ENCODE data around the gene LRP5. TPM values are rescaled to one million over a fixed set of nuclear protein-coding genes. Genes with fewer than 3 reads are reported as not detected.

Gene LRP5
- total RNA-seq, 1 donor from 2014 or later: 9.4 TPM

DNA sequence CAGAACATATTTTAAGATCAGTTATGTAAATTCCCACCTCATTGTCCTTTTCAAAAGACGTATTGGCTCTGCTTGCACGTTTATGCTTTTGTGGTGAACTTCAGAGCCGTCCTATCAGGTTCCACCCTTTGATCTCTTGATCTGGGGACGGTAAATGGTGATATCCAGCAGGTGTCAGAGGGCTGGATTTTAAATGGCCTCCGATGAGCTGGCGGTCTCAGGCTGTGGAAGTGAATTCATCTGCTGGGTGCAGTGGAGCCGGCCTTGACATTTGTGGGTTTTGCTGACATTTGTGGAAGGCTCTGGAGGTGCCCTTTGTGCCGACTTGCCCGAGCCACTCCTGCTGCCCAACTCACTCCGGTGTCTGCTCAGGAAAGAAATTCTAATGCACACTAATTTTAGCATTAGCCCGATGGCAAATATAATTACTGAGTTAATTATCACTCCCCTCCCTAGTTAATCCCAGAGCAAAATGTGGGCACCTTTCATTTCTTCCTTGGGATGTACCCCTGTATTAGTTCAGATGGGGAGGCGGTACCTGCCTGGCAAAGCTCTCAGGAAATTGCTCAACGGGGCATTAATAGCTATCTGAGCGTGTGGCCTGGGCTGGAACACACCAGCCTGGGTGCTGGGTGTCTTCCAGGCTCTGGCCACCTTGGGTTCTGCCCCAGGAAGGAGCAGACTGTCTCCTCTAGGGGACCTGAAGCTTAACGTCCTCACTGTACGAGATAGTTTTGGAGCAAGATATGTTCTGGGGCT, 9.1 kb downstream of the LRP5 start:
- Mint-ChIP-seq H3K27ac (no peak overlapping the region), H3K27me3 (ENCODE audit: low read depth) (no peaks in the 10 kb centered on the region), H3K4me1 (ENCODE audit: low read depth) (no peaks in the 10 kb centered on the region), H3K36me3 (ENCODE audit: low read depth) (no peaks in the 10 kb centered on the region), H3K9me3 (no peaks in the 10 kb centered on the region), H3K4me3 (ENCODE audit: low read depth) (no peak overlapping the region)
- intact Hi-C loops (cut with micrococcal nuclease): no loop called here
- no peak for DNase-seq (ENCODE audit: low spot score)

DNA sequence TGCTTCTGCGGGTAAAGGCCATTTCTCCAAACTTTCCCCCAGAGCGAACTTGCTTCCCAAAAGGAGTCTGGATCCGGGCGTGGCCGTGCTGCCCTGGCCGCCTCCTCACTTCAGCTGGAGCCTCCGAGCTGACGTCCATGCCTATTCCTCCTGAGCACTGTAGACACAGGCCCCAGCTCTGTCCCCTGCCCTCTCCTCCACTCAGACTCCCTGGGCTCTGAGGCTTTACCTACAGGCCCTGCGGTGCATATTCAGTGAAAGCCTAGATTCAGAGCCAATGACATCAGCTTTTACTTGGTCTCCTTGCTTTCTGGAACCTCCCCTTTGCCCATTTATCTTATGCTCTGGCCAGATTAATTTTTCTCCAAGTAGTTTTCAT, 9.7 kb downstream of the LRP5 start:
- DNase-seq (ENCODE audit: low spot score): no peak
- intact Hi-C loops (cut with micrococcal nuclease): no loop called here
- Mint-ChIP-seq H3K27me3 (ENCODE audit: low read depth) (no peaks in the 10 kb centered on the region), H3K4me1 (ENCODE audit: low read depth) (no peaks in the 10 kb centered on the region), H3K4me3 (ENCODE audit: low read depth) (no peak overlapping the region), H3K9me3 (no peaks in the 10 kb centered on the region), H3K27ac (no peak overlapping the region), H3K36me3 (ENCODE audit: low read depth) (no peaks in the 10 kb centered on the region)

DNA sequence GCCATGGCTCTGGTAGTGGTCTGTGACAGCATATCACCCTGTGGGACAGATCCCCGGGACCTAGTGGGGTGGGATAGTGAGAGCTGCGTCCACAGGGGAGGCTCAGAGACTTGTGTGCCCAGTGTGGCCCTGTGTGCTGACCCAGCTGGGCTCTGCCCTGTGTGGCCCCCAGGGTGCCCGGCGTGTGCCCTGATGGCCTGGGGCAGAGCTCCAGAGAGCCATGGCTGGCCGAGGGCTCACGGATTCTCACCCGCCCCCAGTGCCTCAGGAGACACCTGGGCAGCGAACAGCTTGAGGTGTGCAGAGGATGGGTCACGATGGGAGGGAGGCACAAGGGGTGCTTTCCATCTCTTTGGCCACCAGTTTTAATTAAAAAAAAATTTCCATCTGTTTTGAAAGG, 11.8 kb downstream of the LRP5 start:
- Mint-ChIP-seq H3K27me3 (ENCODE audit: low read depth) (peaks cover 2% of the 10 kb centered on the region), H3K4me1 (ENCODE audit: low read depth) (peaks cover 16% of the 10 kb centered on the region), H3K36me3 (ENCODE audit: low read depth) (no peaks in the 10 kb centered on the region), H3K9me3 (no peaks in the 10 kb centered on the region), H3K27ac (no peak overlapping the region), H3K4me3 (ENCODE audit: low read depth) (no peak overlapping the region)
- intact Hi-C loops (cut with micrococcal nuclease): no loop called here
- DNase-seq (ENCODE audit: low spot score): no peak

DNA sequence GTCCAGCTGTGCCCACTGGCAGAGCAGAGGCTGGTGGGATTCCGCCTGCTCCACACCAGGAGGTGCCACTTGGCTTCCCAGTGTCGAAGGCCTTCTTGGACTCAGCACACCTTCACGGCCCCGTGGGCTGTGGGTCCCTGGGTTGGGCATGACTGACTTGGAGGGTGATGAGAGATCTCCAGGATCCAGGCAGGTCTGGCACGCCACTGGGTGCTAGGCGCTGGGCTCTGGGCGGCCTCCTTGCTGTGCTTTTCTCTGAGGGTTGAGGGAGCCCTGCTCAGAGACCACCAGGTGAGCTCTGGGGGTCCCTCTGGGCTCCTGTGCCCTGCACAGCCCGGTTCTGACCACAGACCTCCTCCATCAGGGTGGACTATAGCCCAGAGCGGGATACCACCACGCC, 12.3 kb downstream of the LRP5 start:
- DNase-seq (ENCODE audit: low spot score): no peak
- Mint-ChIP-seq H3K36me3 (ENCODE audit: low read depth) (no peaks in the 10 kb centered on the region), H3K27me3 (ENCODE audit: low read depth) (peaks cover 2% of the 10 kb centered on the region), H3K4me3 (ENCODE audit: low read depth) (no peak overlapping the region), H3K4me1 (ENCODE audit: low read depth) (peaks cover 16% of the 10 kb centered on the region), H3K27ac (no peak overlapping the region), H3K9me3 (no peaks in the 10 kb centered on the region)
- intact Hi-C loops (cut with micrococcal nuclease): no loop called here

DNA sequence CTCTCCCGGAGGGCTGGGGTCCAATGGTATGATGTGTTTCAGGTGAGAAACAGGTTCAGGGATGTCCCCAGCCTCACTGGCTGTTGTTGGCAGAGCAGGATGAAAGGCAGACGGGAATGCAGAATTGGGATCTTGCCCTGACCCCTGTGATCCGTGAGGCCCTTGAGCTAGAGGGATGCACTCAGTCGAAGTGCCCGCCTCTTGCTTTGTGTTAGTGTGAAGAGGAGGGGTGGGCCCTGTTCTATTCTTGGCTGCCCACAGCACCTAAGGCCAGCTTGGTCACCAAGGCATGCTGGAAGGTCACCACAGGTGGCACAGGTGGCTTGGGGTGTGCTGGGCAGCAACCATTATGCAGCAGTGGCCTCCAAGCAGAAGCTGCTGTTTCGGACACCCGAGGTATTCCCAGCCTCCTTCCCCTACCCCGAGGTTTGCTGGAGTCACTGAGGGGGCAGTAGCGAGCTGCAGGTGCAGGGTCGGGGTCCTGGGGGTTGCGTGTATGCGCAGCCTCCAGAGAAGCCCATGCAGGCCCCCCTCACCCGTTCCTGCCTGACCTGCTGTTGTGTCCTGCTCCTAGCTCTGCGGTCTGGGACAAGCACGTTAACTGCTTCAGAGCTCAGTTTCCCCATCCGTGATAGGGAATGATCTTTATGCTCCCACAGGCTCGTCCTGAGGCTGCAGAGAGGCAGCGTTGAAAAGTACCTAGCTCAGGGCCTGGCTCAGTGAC, 13.0 kb downstream of the LRP5 start:
- no peak for DNase-seq (ENCODE audit: low spot score)
- intact Hi-C loops (cut with micrococcal nuclease): no loop called here
- H3K9me3 Mint-ChIP-seq: no peaks in the 10 kb centered on the region
- H3K4me1 Mint-ChIP-seq (ENCODE audit: low read depth): peaks cover 17% of the 10 kb centered on the region
- H3K27ac Mint-ChIP-seq: no peak overlapping the region
- H3K4me3 Mint-ChIP-seq (ENCODE audit: low read depth): no peak overlapping the region
- no peaks in the 10 kb centered on the region for H3K36me3 Mint-ChIP-seq (ENCODE audit: low read depth)
- H3K27me3 Mint-ChIP-seq (ENCODE audit: low read depth): peaks cover 2% of the 10 kb centered on the region

DNA sequence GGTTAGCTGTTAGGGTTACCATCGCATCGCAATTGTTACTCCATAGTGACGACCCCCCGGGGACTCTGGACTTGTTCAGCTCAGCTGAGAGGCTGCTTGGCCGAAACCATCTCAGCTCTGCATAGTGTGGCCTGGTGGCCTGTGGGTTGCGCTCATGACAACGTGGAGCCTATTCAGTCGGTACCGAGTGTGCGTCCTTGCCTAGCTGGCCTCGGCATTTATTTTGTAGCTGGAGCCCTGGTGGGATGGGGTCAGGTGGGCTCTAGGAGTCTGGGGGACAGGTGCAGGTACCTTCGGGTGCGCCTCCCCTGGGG, 13.5 kb downstream of the LRP5 start:
- Mint-ChIP-seq H3K4me1 (ENCODE audit: low read depth) (peaks cover 22% of the 10 kb centered on the region), H3K4me3 (ENCODE audit: low read depth) (no peak overlapping the region), H3K27ac (no peak overlapping the region), H3K27me3 (ENCODE audit: low read depth) (peaks cover 2% of the 10 kb centered on the region), H3K9me3 (no peaks in the 10 kb centered on the region), H3K36me3 (ENCODE audit: low read depth) (no peaks in the 10 kb centered on the region)
- intact Hi-C loops (cut with micrococcal nuclease): no loop called here
- DNase-seq (ENCODE audit: low spot score): no peak

DNA sequence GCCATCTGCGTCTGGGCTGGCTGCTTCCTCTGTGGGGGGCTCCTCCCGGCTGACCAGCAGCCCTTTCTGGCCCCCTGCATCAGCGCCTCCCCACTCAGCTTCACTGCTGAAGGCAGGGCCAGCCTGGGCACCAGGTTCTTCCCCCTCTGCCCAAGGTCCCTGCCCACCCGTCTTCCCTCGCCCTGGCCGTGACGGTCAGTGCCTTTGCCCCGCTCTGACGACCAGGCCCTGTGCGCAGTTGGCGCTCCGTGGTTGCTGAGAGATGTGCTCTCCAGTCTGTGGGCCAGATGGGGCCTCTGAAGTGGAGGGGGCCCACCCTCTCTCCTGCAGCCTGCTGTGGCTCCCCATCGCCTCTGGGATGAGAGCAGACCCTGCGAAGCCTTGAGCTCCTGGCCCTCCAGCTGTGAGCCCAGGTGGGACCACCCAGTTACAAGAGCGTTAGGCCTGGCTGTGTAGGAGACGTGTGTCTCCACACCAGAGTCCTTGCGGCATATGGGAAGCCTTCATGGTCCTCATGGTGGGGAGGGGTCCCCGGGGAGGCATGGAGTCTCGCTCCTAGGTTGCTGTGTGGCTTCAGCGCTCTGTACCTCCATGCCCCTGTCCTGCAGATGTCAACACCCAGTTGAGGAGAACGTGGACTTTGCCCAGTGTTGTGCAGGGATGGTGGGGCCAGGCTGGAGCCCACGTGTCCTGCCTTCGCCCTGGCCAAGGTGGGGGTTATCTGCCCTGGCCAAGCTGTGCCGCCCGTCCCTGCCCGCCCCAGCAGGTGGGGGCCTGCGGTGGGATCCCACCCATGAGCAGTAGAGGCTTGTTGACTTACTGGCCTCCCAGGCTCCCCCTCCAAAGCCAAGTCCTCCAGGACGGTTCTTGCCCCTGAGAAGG, 14.2 kb downstream of the LRP5 start:
- peaks cover 28% of the 10 kb centered on the region for H3K4me1 Mint-ChIP-seq (ENCODE audit: low read depth)
- no peak overlapping the region for H3K4me3 Mint-ChIP-seq (ENCODE audit: low read depth)
- H3K36me3 Mint-ChIP-seq (ENCODE audit: low read depth): no peaks in the 10 kb centered on the region
- no peak for DNase-seq (ENCODE audit: low spot score)
- peaks cover 2% of the 10 kb centered on the region for H3K27me3 Mint-ChIP-seq (ENCODE audit: low read depth)
- no peak overlapping the region for H3K27ac Mint-ChIP-seq
- intact Hi-C loops (cut with micrococcal nuclease): no loop called here
- no peaks in the 10 kb centered on the region for H3K9me3 Mint-ChIP-seq

DNA sequence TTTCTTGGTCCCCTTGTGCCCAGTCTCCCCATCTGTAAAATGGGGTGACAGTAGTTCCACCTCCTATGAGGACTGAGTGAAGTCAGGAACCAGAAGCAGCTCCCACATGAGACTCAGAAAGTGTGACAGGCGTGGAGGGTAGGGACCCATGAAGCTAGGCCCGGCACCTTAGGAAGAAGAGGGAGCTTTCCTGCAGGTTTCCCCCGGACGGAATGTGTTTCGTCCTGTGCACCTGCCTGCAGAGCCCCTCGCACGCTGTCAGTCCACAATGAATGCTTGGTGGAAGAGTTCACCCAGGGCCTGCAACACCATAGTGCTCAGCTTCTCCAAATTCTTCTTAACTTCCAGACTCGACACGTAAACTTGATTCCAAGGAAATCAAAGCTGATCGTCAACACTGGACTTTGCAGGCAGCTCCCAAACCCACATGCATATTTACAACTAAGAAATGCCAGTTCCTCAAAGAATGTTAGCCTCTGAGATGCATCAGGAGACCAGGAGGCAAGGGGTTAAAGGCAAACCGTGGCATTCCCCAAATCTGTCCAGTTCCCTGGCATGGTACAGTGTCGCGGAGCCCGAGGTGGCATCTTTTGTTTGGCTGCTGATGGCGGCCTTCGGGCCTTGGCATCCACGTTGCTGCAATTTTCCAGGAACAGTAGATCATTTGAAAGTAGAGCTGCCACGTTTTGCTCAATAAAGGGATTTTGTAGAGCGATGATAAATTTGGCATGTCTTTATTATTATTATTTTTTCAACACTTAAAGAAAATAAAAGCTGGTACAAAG, 15.4 kb downstream of the LRP5 start:
- peaks cover 38% of the 10 kb centered on the region for H3K4me1 Mint-ChIP-seq (ENCODE audit: low read depth)
- intact Hi-C loops (cut with micrococcal nuclease): no loop called here
- peaks cover 2% of the 10 kb centered on the region for H3K27me3 Mint-ChIP-seq (ENCODE audit: low read depth)
- DNase-seq (ENCODE audit: low spot score): no peak
- H3K9me3 Mint-ChIP-seq: no peaks in the 10 kb centered on the region
- H3K36me3 Mint-ChIP-seq (ENCODE audit: low read depth): no peaks in the 10 kb centered on the region
- H3K4me3 Mint-ChIP-seq (ENCODE audit: low read depth): no peak overlapping the region
- no peak overlapping the region for H3K27ac Mint-ChIP-seq

DNA sequence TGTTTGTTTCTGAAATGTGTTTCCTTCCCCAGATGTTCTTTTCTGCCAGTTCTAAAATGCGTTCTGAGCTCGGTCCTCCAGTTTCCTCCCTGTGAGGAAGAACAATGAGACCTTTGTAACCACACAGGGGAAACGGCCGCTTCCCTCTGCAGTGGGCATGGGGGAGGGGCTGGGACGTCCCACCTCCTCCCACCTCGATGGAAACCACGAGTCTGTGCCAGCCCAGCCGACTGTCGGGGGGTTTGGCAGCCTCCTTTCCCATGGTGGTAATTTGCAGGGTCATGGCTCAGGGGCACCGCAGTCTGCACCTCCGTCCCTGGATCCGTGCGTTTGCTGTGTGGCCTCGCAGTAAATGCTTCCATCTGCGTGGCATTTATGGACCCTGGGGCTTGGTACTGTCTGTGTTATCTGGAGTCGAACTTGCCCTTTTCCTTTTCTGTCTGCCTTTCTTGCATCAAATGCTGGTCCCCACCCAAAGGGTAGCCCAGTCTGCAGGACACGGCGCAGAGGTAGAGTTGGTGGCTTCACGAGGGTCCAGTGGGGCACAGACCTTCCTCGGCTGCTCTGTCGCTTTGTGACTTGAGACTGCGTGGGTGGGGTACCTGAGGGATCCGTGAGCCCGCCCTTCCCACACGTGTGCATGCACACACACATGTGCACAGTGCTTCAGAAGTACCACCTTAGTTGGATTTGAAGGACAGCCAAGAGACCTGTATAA, 16.1 kb downstream of the LRP5 start:
- Mint-ChIP-seq H3K4me1 (ENCODE audit: low read depth) (peaks cover 41% of the 10 kb centered on the region), H3K4me3 (ENCODE audit: low read depth) (peak overlapping the region; percentile 10), H3K27ac (no peak overlapping the region), H3K9me3 (no peaks in the 10 kb centered on the region), H3K36me3 (ENCODE audit: low read depth) (no peaks in the 10 kb centered on the region), H3K27me3 (ENCODE audit: low read depth) (peaks cover 2% of the 10 kb centered on the region)
- DNase-seq (ENCODE audit: low spot score): no peak
- intact Hi-C loops (cut with micrococcal nuclease): no loop called here

DNA sequence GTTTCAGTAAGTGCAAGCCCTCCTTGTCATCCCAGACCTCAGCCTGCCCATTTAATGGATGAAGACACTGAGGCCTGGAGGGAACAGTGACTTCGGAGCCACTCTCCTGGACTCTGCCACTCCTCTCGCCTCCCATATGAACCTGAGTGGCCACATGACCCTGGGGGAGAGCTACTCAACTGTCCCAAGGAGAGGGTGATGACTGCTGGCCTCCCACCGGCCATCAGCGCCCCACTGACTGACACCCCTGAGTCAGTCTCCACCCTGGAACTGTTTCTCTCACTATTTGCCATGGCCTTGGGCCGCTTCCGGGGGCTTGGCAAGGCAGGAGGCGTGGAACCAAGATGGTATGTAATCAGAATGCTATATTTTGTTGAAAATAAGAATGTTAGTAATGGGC, 17.1 kb downstream of the LRP5 start:
- peaks cover 41% of the 10 kb centered on the region for H3K4me1 Mint-ChIP-seq (ENCODE audit: low read depth)
- intact Hi-C loops (cut with micrococcal nuclease): no loop called here
- H3K27ac Mint-ChIP-seq: no peak overlapping the region
- H3K4me3 Mint-ChIP-seq (ENCODE audit: low read depth): no peak overlapping the region
- no peak for DNase-seq (ENCODE audit: low spot score)
- peaks cover 2% of the 10 kb centered on the region for H3K27me3 Mint-ChIP-seq (ENCODE audit: low read depth)
- H3K9me3 Mint-ChIP-seq: no peaks in the 10 kb centered on the region
- no peaks in the 10 kb centered on the region for H3K36me3 Mint-ChIP-seq (ENCODE audit: low read depth)

DNA sequence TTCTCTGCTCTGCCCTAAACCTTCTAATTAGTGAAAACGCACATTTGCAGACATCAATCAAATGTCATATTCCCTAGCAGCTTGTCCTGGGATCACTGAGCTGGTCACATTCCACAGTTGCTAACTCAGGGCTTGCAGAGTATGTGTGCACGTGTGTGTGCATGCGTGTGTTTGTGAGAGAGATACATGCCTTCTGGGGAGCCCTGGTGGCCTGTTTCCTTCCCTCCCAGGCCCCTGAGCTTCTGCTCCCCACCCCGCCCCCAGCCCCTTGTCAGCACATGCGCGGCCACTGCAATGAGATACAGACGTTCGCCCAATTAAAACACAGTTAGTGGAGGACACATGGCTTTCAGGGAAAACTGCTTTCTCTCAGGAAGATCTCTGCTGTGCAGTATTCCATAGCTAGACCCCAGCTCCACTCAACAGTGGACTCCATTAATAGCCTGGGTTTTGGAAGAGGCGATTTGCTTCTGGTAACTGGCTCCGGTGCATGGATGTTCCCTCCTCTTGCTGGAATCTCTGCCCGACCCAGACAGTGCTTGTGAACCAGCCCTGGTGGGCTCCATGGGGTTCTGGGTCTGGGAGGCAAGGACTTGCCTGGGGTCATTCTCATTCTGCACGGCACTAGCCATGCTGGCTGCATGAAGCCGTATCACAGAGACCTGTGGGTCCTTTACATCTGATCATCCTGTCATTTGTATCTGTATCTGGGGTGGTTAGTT, 17.7 kb downstream of the LRP5 start:
- no peaks in the 10 kb centered on the region for H3K9me3 Mint-ChIP-seq
- H3K27ac Mint-ChIP-seq: no peak overlapping the region
- no peak for DNase-seq (ENCODE audit: low spot score)
- H3K4me3 Mint-ChIP-seq (ENCODE audit: low read depth): no peak overlapping the region
- H3K4me1 Mint-ChIP-seq (ENCODE audit: low read depth): peaks cover 41% of the 10 kb centered on the region
- no peaks in the 10 kb centered on the region for H3K36me3 Mint-ChIP-seq (ENCODE audit: low read depth)
- H3K27me3 Mint-ChIP-seq (ENCODE audit: low read depth): peaks cover 2% of the 10 kb centered on the region
- intact Hi-C loops (cut with micrococcal nuclease): no loop called here
